ENCODE measurements around the gene CYP2J2.

- TF ChIP-seq GATA3 (IDR thresholded peaks at IDR 0.05; ENCODE audit: low read depth, low read length) (no peak), GATA2 (IDR thresholded peaks at IDR 0.05; ENCODE audit: low read depth, low read length) (no peak)
Observed at GRCh38 chr1:59973719-59974118, 47.1 kb upstream of the CYP2J2 start.

Measured in SH-SY5Y (cell line).